DND-41 (cell line): ENCODE measurements around the gene NRK.

Source experiments
- ATAC-seq: fragments of 200-7000 bp; cut with Tn5 transposase; 3 replicates; pipeline ENCODE4 v1.9.1; 2021; ENCODE audit warnings: low read depth; ENCODE audit not compliant: insufficient read depth
- DNase-seq: peaks from one replicate; pipeline ENCODE4 v3.0.0-alpha.2; 2020
- H2AFZ ChIP-seq: 2 replicates; pipeline ENCODE4 v1.6.0; 2012; ENCODE audit warnings: low read depth, low read length
- H3K27ac ChIP-seq: 2 replicates; pipeline ENCODE4 v1.5.1; 2012; ENCODE audit warnings: low read length, inconsistent platforms
- H3K27me3 ChIP-seq: fragments of 200-600 bp; sonication (generic); 2 replicates; pipeline ENCODE4 v1.6.0; 2012; ENCODE audit warnings: low read length, mild to moderate bottlenecking, inconsistent platforms; ENCODE audit not compliant: insufficient read depth, poor library complexity
- H3K36me3 ChIP-seq: 2 replicates; pipeline ENCODE4 v1.5.1; 2012; ENCODE audit warnings: low read length, inconsistent platforms; ENCODE audit not compliant: insufficient read depth
- H3K4me1 ChIP-seq: 2 replicates; pipeline ENCODE4 v1.5.1; 2012; ENCODE audit warnings: mild to moderate bottlenecking, low read length; ENCODE audit not compliant: insufficient read depth
- H3K4me2 ChIP-seq: 2 replicates; pipeline ENCODE4 v1.6.0; 2012; ENCODE audit warnings: mild to moderate bottlenecking, moderate library complexity, low read length, inconsistent platforms; ENCODE audit not compliant: insufficient read depth
- H3K4me3 ChIP-seq, 2 experiments: fragments of 200-600 bp in 1 of 2; shearing (Covaris generic) in 1 of 2; 2 replicates each; pipeline ENCODE4 v1.5.1; 2012 to 2016; ENCODE audit warnings: inconsistent platforms in 2 of 2, low read length in 2 of 2, mild to moderate bottlenecking in 2 of 2, low read depth in 1 of 2, moderate library complexity in 1 of 2
- H3K79me2 ChIP-seq: 2 replicates; pipeline ENCODE4 v1.6.0; 2012; ENCODE audit warnings: low read length, inconsistent platforms; ENCODE audit not compliant: insufficient read depth
- H3K9ac ChIP-seq: 2 replicates; pipeline ENCODE4 v1.6.0; 2012; ENCODE audit warnings: low read depth, mild to moderate bottlenecking, inconsistent platforms, low read length, moderate library complexity
- H3K9me3 ChIP-seq: 2 replicates; pipeline ENCODE4 v1.5.1; 2012; ENCODE audit warnings: low read length, moderate library complexity, mild to moderate bottlenecking, inconsistent platforms; ENCODE audit not compliant: insufficient read depth, severe bottlenecking
- H4K20me1 ChIP-seq: 2 replicates; pipeline ENCODE4 v1.6.0; 2012; ENCODE audit warnings: low read length; ENCODE audit not compliant: insufficient read depth
- CTCF ChIP-seq: IDR thresholded peaks from 2 replicates; pipeline ENCODE4 v1.5.1; 2012; ENCODE audit warnings: borderline replicate concordance, low read length, moderate library complexity, mild to moderate bottlenecking; ENCODE audit not compliant: poor library complexity, severe bottlenecking; ENCODE audit errors: extremely low read depth
- EZH2 ChIP-seq: IDR thresholded peaks from 3 replicates; pipeline ENCODE4 v1.6.1; 2012; ENCODE audit warnings: borderline replicate concordance, low read depth, mild to moderate bottlenecking, moderate library complexity, low read length, inconsistent platforms; ENCODE audit not compliant: severe bottlenecking

The NRK gene

GRCh38 chrX:105876658-105877057, 54.3 kb downstream of the NRK start:
- DNase-seq = no peak
- TF ChIP-seq CTCF (peak; percentile 28), EZH2 (no peak)

GRCh38 chrX:105880491-105880890, 58.2 kb downstream of the NRK start:
- no peak overlapping the region for H3K4me2 ChIP-seq
- no peak overlapping the region for H3K4me3 ChIP-seq
- no peak overlapping the region for H2AFZ ChIP-seq
- no peaks in the 10 kb centered on the region for H3K9me3 ChIP-seq
- H3K79me2 ChIP-seq = no peaks in the 10 kb centered on the region
- no peak overlapping the region for H3K27ac ChIP-seq
- TF ChIP-seq EZH2 (no peak), CTCF (no peak)
- H3K27me3 ChIP-seq = no peaks in the 10 kb centered on the region
- no peaks in the 10 kb centered on the region for H3K36me3 ChIP-seq
- ATAC-seq (no peak), DNase-seq (no peak)
- no peaks in the 10 kb centered on the region for H3K4me1 ChIP-seq
- H4K20me1 ChIP-seq = no peaks in the 10 kb centered on the region
- no peak overlapping the region for H3K9ac ChIP-seq

More at GRCh38 chrX:105876658-105877057, 54.3 kb downstream of the NRK start:
- no peak for ATAC-seq
- H3K9me3 ChIP-seq = no peaks in the 10 kb centered on the region
- no peaks in the 10 kb centered on the region for H3K36me3 ChIP-seq
- H3K79me2 ChIP-seq = no peaks in the 10 kb centered on the region
- no peak overlapping the region for H3K27ac ChIP-seq
- no peaks in the 10 kb centered on the region for H3K27me3 ChIP-seq
- no peaks in the 10 kb centered on the region for H3K4me1 ChIP-seq
- no peak overlapping the region for H3K4me3 ChIP-seq
- H3K4me2 ChIP-seq = no peak overlapping the region
- H2AFZ ChIP-seq = no peak overlapping the region
- no peak overlapping the region for H3K9ac ChIP-seq
- no peaks in the 10 kb centered on the region for H4K20me1 ChIP-seq

GRCh38 chrX:105882581-105883275, 60.4 kb downstream of the NRK start:
- H3K9ac ChIP-seq = no peak overlapping the region
- ATAC-seq = no peak
- no peak overlapping the region for H3K4me3 ChIP-seq
- DNase-seq = no peak
- no peaks in the 10 kb centered on the region for H3K9me3 ChIP-seq
- no peak overlapping the region for H3K4me2 ChIP-seq
- TF ChIP-seq EZH2 (no peak), CTCF (no peak)
- no peaks in the 10 kb centered on the region for H4K20me1 ChIP-seq
- no peak overlapping the region for H2AFZ ChIP-seq
- H3K27me3 ChIP-seq = no peaks in the 10 kb centered on the region
- no peaks in the 10 kb centered on the region for H3K4me1 ChIP-seq
- no peaks in the 10 kb centered on the region for H3K36me3 ChIP-seq
- H3K27ac ChIP-seq = no peak overlapping the region
- H3K79me2 ChIP-seq = no peaks in the 10 kb centered on the region
